Pancreas (tissue), 10 donors: ENCODE results near the gene FBXL17. TPM values are rescaled to one million over a fixed set of nuclear protein-coding genes. Genes with fewer than 3 reads are reported as not detected.
"Not testable (repeated sequence)": the region's sequence is repeated elsewhere in the genome, so short reads cannot be mapped to it uniquely, and the experiment has no call there.

ENCODE experiments used
- ATAC-seq, 4 donors: fragments of 200-7000 bp; cut with Tn5 transposase; one replicate each; pipeline versions ENCODE4 v1.8.0 to v1.9.1; 2020; ENCODE audit warnings: mild to moderate bottlenecking in 4 of 4, moderate library complexity in 4 of 4
- DNase-seq, 6 donors: peaks; one replicate each; pipeline ENCODE4 v3.0.0-alpha.2; 2020
- FAIRE-seq: peaks from 2 replicates; lab custom pipeline; 2012; peaks lifted over from hg19 to GRCh38; lab: Jason Lieb, UNC
- H3K27ac ChIP-seq, 4 donors: fragments of 200-600 bp; sonication (generic); 1 replicate in 3 of 4; 2 replicates in 1 of 4; pipeline versions ENCODE4 v1.5.0 to v1.8.0; 2020
- H3K27me3 ChIP-seq, 4 donors: fragments of 200-600 bp; one replicate each; pipeline ENCODE4 v1.8.0; 2021
- H3K36me3 ChIP-seq, 3 donors: fragments of 200-600 bp; sonication (generic) in 1 of 3; one replicate each; pipeline versions ENCODE4 v1.5.0 to v1.8.0; 2020 to 2021
- H3K4me1 ChIP-seq, 3 donors: fragments of 200-600 bp; one replicate each; pipeline ENCODE4 v1.8.0; 2021
- H3K4me3 ChIP-seq, 4 donors: fragments of 200-600 bp; sonication (generic) in 2 of 4; one replicate each; pipeline versions ENCODE4 v1.5.0 to v1.8.0; 2020 to 2021
- H3K9me3 ChIP-seq, 4 donors: fragments of 200-600 bp; one replicate each; pipeline ENCODE4 v1.8.0; 2021
- WGBS, 2 donors: extraction: QIAGEN DNeasy Blood & Tissue Kit; methylation state at CpG; one replicate each; pipeline ENCODE4 v1.1.7; 2013; 5-methylcytosine and 5-hydroxymethylcytosine counted together
- intact Hi-C, 3 donors: fragments of 100-400 bp; cut with DNase I; formaldehyde crosslinking; loops; one replicate each; pipeline versions ENCODE4 v1.11.1 to v1.14.2; 2022
- polyA plus RNA-seq, 2 donors: library from polyadenylated mRNA; stranded (reverse); fragments of 200-250 nt; gene quantifications; one replicate each; pipeline ENCODE4 v1.2.3, GENCODE V29; 2013
- total RNA-seq, 6 donors: library from RNA; stranded (reverse); fragmentation: NEBNext Ultra II Directional in 4 of 6; extraction: Animal tissue kit (Norgen Biotek cat#: 25700) in 4 of 6; gene quantifications; one replicate each; pipeline versions ENCODE4 v1.2.1 to v1.2.4, GENCODE V29; 2021 to 2023
- TF ChIP-seq, protein P1 (sequence below), 4 donors: fragments of 200-600 bp; sonication (generic) in 3 of 4; IDR thresholded peaks; one replicate each; pipeline versions ENCODE4 v1.5.0 to v1.8.0; 2021; ENCODE audit warnings: antibody characterized with exemption in 4 of 4
- donor health status: healthy with polysubstance abuse.
- donor health status: DM: no; HTN: no; CAD: no; lungs with moderate emphysema.
- donor health status: DM: no; HTN: no; CAD: no.
- donor health status: control.
- donor health status: control.
- donor health status: Bipolar disorder and iron deficiency.
- donor health status: DM: yes; HTN: yes; CAD: no.
- donor health status: DM: no; HTN: no; CAD: no.
- donor health status: DM: no; HTN: no; CAD: no.
- donor health status: DM: yes; HTN: yes; CAD: no.

The FBXL17 gene
- total and polyA plus RNA-seq, 8 donors, result 4.2 to 11.1 (median 7.3) TPM

GRCh38 chr5:108168915-108169314 is 213.0 kb downstream of the FBXL17 start:
- TF ChIP-seq, protein P1, sequence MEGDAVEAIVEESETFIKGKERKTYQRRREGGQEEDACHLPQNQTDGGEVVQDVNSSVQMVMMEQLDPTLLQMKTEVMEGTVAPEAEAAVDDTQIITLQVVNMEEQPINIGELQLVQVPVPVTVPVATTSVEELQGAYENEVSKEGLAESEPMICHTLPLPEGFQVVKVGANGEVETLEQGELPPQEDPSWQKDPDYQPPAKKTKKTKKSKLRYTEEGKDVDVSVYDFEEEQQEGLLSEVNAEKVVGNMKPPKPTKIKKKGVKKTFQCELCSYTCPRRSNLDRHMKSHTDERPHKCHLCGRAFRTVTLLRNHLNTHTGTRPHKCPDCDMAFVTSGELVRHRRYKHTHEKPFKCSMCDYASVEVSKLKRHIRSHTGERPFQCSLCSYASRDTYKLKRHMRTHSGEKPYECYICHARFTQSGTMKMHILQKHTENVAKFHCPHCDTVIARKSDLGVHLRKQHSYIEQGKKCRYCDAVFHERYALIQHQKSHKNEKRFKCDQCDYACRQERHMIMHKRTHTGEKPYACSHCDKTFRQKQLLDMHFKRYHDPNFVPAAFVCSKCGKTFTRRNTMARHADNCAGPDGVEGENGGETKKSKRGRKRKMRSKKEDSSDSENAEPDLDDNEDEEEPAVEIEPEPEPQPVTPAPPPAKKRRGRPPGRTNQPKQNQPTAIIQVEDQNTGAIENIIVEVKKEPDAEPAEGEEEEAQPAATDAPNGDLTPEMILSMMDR (IDR thresholded peaks at IDR 0.05), result no peak
- WGBS, 2 donors, result 87 to 91% methylated on average over 2 of the region's 2 CpGs
- no peak overlapping the region for H3K27ac ChIP-seq
- no peaks in the 10 kb centered on the region for H3K9me3 ChIP-seq
- no peaks in the 10 kb centered on the region for H3K4me1 ChIP-seq
- ATAC-seq (no peak), FAIRE-seq (no peak), DNase-seq (no peak)
- no peak overlapping the region for H3K4me3 ChIP-seq
- intact Hi-C loops, result no loop called here
- no peaks in the 10 kb centered on the region for H3K36me3 ChIP-seq
- H3K27me3 ChIP-seq, result no peaks in the 10 kb centered on the region

- Histone ChIP-seq H3K9me3 (no peaks in the 10 kb centered on the region), H3K36me3 (no peaks in the 10 kb centered on the region), H3K27ac (no peak overlapping the region), H3K4me1 (no peaks in the 10 kb centered on the region), H3K27me3 (no peaks in the 10 kb centered on the region), H3K4me3 (no peak overlapping the region)
- no peak for FAIRE-seq
- TF ChIP-seq, protein P1 (IDR thresholded peaks at IDR 0.05), result no peak
- 98 to 100% methylated on average over 2 of the region's 2 CpGs for WGBS, 2 donors
- ATAC-seq, result no peak
- DNase-seq, result no peak
- intact Hi-C loops, result no loop called here
These were observed 214.7 kb downstream of the FBXL17 start for GRCh38 chr5:108167174-108167573.

GRCh38 chr5:108164574-108164973 is 217.3 kb downstream of the FBXL17 start:
- Histone ChIP-seq H3K36me3 (no peaks in the 10 kb centered on the region), H3K4me3 (no peak overlapping the region), H3K4me1 (no peaks in the 10 kb centered on the region), H3K9me3 (no peaks in the 10 kb centered on the region), H3K27me3 (no peaks in the 10 kb centered on the region), H3K27ac (no peak overlapping the region)
- WGBS, 2 donors, result 95 to 97% methylated on average over 2 of the region's 2 CpGs
- no peak for FAIRE-seq
- intact Hi-C loops, result no loop called here
- no peak for DNase-seq
- TF ChIP-seq, protein P1 (IDR thresholded peaks at IDR 0.05), result no peak
- no peak for ATAC-seq

- FAIRE-seq, DNase-seq, H3K27ac ChIP-seq: not testable (repeated sequence)
These were observed 229.0 kb downstream of the FBXL17 start for GRCh38 chr5:108152854-108153253.

GRCh38 chr5:108149369-108149768 is 232.5 kb downstream of the FBXL17 start:
- no peaks in the 10 kb centered on the region for H3K27me3 ChIP-seq
- ATAC-seq (no peak), DNase-seq (no peak), FAIRE-seq (no peak)
- no peak overlapping the region for H3K4me3 ChIP-seq
- H3K27ac ChIP-seq, result no peak overlapping the region
- no peaks in the 10 kb centered on the region for H3K36me3 ChIP-seq
- TF ChIP-seq, protein P1 (IDR thresholded peaks at IDR 0.05), result no peak
- WGBS, 2 donors, result 94 to 95% methylated on average over 1 of the region's 1 CpG
- intact Hi-C loops, result no loop called here
- no peaks in the 10 kb centered on the region for H3K9me3 ChIP-seq
- no peaks in the 10 kb centered on the region for H3K4me1 ChIP-seq

More at GRCh38 chr5:108152854-108153253, 229.0 kb downstream of the FBXL17 start:
- H3K4me3 ChIP-seq, H3K36me3 ChIP-seq, intact Hi-C loops, H3K4me1 ChIP-seq, ATAC-seq, H3K9me3 ChIP-seq, H3K27me3 ChIP-seq: not testable (repeated sequence)
- 95 to 98% methylated on average over 1 of the region's 1 CpG for WGBS, 2 donors
